Osteocyte (in vitro differentiated cells): ENCODE results near the gene FAS. TPM values are rescaled to one million over a fixed set of nuclear protein-coding genes. Genes with fewer than 3 reads are reported as not detected.

Source experiments
- DNase-seq: peaks from one replicate; pipeline ENCODE4 v3.0.0; 2021; ENCODE audit warnings: mixed read lengths; ENCODE audit not compliant: unreplicated experiment; ENCODE audit errors: extremely low spot score
- H3K27ac Mint-ChIP-seq: one replicate; pipeline ENCODE4 v1.8.0; 2021; ENCODE audit warnings: mild to moderate bottlenecking, mixed read lengths; ENCODE audit not compliant: unreplicated experiment
- H3K27me3 Mint-ChIP-seq: one replicate; pipeline ENCODE4 v1.8.0; 2021; ENCODE audit warnings: mixed read lengths; ENCODE audit not compliant: unreplicated experiment
- H3K36me3 Mint-ChIP-seq: one replicate; pipeline ENCODE4 v1.8.0; 2021; ENCODE audit warnings: mixed read lengths; ENCODE audit not compliant: unreplicated experiment
- H3K4me1 Mint-ChIP-seq: one replicate; pipeline ENCODE4 v1.8.0; 2021; ENCODE audit warnings: mixed read lengths; ENCODE audit not compliant: unreplicated experiment
- H3K4me3 Mint-ChIP-seq: one replicate; pipeline ENCODE4 v1.8.0; 2021; ENCODE audit warnings: mild to moderate bottlenecking, moderate library complexity, mixed read lengths; ENCODE audit not compliant: unreplicated experiment
- H3K9me3 Mint-ChIP-seq: one replicate; pipeline ENCODE4 v1.8.0; 2021; ENCODE audit warnings: mixed read lengths; ENCODE audit not compliant: unreplicated experiment
- microRNA-seq: library from miRNA; unstranded; fragments of <30 nt; microRNA quantifications from one replicate; pipeline ENCODE4 v1.1.0, GENCODE V29; 2020; ENCODE audit not compliant: unreplicated experiment
- total RNA-seq: library from RNA; stranded (reverse); gene quantifications from 2 replicates; pipeline ENCODE4 v1.2.1, GENCODE V29; 2021
- TF ChIP-seq, protein P1 (sequence below): fragments of 200-600 bp; sonication (generic); IDR thresholded peaks from 2 replicates; pipeline ENCODE4 v1.5.0; 2021; ENCODE audit warnings: antibody characterized with exemption, mild to moderate bottlenecking, moderate library complexity

The FAS gene
- total RNA-seq, 1 donor from 2014 or later, result 8.8 TPM

DNA sequence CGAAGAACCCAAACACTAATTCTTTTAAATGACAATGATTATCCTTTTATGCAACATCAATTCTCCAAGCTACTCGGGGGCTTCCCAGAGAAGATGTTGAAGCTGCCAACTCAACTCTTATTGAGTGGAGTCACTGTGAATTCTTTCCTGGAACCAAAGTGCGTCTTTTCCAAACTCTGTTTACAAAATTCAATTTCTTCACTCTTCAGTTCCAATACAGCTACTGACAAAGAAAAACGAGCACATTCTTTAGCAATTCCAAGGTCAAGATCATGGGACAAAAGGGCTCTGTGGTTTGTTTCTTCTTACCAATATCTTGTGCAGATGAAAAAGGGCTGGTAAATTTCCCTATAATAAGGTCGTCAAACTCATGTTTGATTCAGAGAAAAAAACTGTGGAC, 74.2 kb downstream of the FAS start:
- H3K4me1 Mint-ChIP-seq, result peaks cover 5% of the 10 kb centered on the region
- no peak overlapping the region for H3K4me3 Mint-ChIP-seq
- TF ChIP-seq, protein P1, sequence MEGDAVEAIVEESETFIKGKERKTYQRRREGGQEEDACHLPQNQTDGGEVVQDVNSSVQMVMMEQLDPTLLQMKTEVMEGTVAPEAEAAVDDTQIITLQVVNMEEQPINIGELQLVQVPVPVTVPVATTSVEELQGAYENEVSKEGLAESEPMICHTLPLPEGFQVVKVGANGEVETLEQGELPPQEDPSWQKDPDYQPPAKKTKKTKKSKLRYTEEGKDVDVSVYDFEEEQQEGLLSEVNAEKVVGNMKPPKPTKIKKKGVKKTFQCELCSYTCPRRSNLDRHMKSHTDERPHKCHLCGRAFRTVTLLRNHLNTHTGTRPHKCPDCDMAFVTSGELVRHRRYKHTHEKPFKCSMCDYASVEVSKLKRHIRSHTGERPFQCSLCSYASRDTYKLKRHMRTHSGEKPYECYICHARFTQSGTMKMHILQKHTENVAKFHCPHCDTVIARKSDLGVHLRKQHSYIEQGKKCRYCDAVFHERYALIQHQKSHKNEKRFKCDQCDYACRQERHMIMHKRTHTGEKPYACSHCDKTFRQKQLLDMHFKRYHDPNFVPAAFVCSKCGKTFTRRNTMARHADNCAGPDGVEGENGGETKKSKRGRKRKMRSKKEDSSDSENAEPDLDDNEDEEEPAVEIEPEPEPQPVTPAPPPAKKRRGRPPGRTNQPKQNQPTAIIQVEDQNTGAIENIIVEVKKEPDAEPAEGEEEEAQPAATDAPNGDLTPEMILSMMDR, result no peak
- peaks cover 59% of the 10 kb centered on the region for H3K27me3 Mint-ChIP-seq
- no peak overlapping the region for H3K27ac Mint-ChIP-seq
- no peaks in the 10 kb centered on the region for H3K36me3 Mint-ChIP-seq
- no peak for DNase-seq
- no peaks in the 10 kb centered on the region for H3K9me3 Mint-ChIP-seq

Small RNA genes lying within 50 kb of the gene (microRNA-seq; reads per million reads assigned to microRNA genes)
- not detected for gene MIR4679-1
- not detected for gene MIR4679-2

Other genes with a start within 250 kb of the FAS start
- gene LIPN, start 230.8 kb upstream of the FAS start, total RNA-seq, result not detected in 2 replicates
- gene LIPM, start 188.1 kb upstream of the FAS start, total RNA-seq, result not detected in 2 replicates
- gene ANKRD22, start 139.0 kb upstream of the FAS start, total RNA-seq, result not detected in 2 replicates
- 4.5 and 4.8 TPM in 2 replicates for gene STAMBPL1, start 110.6 kb upstream of the FAS start, total RNA-seq
- gene ACTA2, start 38.0 kb upstream of the FAS start, total RNA-seq, result 315 and 329 TPM in 2 replicates
- gene CH25H, start 216.5 kb downstream of the FAS start, total RNA-seq, result not detected in 2 replicates